Nasal cavity respiratory epithelium epithelial cell of viscerocranial mucosa (primary cell): ENCODE results near the gene CCK. TPM values are rescaled to one million over a fixed set of nuclear protein-coding genes. Genes with fewer than 3 reads are reported as not detected.

Source experiments
- total RNA-seq: library from RNA; depleted of rRNA; stranded (reverse); fragments of >200 nt; gene quantifications from 2 replicates; pipeline ENCODE4 v1.2.3, GENCODE V29; 2014

Gene CCK
- total RNA-seq, result 0.50 and 4.8 TPM in 2 replicates

DNA sequence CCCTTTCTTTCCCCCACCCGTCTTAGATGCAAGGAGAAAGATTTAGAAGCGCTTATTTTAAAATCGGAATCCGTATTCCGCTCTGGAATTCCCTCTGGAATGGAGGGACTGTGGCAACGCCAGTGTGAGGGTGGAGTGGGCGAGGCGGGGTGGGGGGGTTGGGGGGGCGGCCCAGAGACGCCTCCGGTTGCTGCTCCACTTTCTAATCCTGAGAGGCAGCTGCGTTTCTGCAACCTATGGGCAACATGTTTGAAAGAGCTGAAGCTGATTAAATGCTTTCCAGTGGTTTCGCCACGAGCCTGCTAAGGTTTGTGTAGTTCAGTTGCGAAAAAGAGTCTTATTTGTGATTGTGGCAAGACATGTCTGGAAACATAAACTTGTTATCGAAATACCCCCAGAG, at the start of gene CCK:
Gene CCK, minus strand, starts transcription at position 101 of the 400 bp plus-strand sequence. CDS start 2,555 bp downstream, outside the sequence.

Other genes starting within 250 kb of the CCK start
- 42.0 and 91.3 TPM in 2 replicates for gene TRAK1, start 174.8 kb downstream of the CCK start, total RNA-seq
- gene LYZL4, start 144.4 kb upstream of the CCK start, total RNA-seq, result not detected in 2 replicates
- gene VIPR1, start 236.5 kb upstream of the CCK start, total RNA-seq, result 6.2 and 10.1 TPM in 2 replicates